Measurements from ENCODE around the gene ST7.
A peak's percentile ranks its signal among the peaks of the same experiment; 100 is the strongest.

Gene ST7

GRCh38 chr7:116953372-116953905 is at the start of gene ST7:
TSS of gene ST7 (plus strand) at chr7:116953501. CDS start at chr7:116953541, 40 bp downstream.
- peaks cover 11% of the 10 kb centered on the region for H3K4me1 ChIP-seq
- in situ Hi-C loops (cut with MboI; ENCODE audit: low sequenced_read_pairs) = no loop called here
- peak in 1 of 2 experiments; percentile 38 for DNase-seq (ENCODE audit: low spot score in 2 of 2)
- H3K4me3 ChIP-seq = peak within 1 kb of the TSS; percentile 51
- no peaks in the 10 kb centered on the region for H3K27me3 ChIP-seq (ENCODE audit: low read depth)
- H3K36me3 ChIP-seq (replicated peaks) = no peaks in the 10 kb centered on the region
- no peaks in the 10 kb centered on the region for H3K9me3 ChIP-seq

- no peak for DNase-seq (ENCODE audit: low spot score in 2 of 2)
- no peak overlapping the region for H3K4me3 ChIP-seq
- H3K4me1 ChIP-seq = peaks cover 12% of the 10 kb centered on the region
- no peaks in the 10 kb centered on the region for H3K27me3 ChIP-seq (ENCODE audit: low read depth)
- peaks cover 10% of the 10 kb centered on the region for H3K36me3 ChIP-seq (replicated peaks)
- no peaks in the 10 kb centered on the region for H3K9me3 ChIP-seq
- in situ Hi-C loops (cut with MboI; ENCODE audit: low sequenced_read_pairs) = no loop called here
These were observed 46.9 kb upstream of the ST7 start for GRCh38 chr7:116906391-116906790.

GRCh38 chr7:116910383-116910782 is 42.9 kb upstream of the ST7 start:
- no peaks in the 10 kb centered on the region for H3K27me3 ChIP-seq (ENCODE audit: low read depth)
- peaks cover 6% of the 10 kb centered on the region for H3K4me1 ChIP-seq
- in situ Hi-C loops (cut with MboI; ENCODE audit: low sequenced_read_pairs) = no loop called here
- peaks cover 4% of the 10 kb centered on the region; the same call in 1 of the 2 replicates for H3K9me3 ChIP-seq
- peaks cover 31% of the 10 kb centered on the region for H3K36me3 ChIP-seq (replicated peaks)
- no peak for DNase-seq (ENCODE audit: low spot score in 2 of 2)
- H3K4me3 ChIP-seq = no peak overlapping the region

GRCh38 chr7:116911801-116912200 is 41.5 kb upstream of the ST7 start:
- in situ Hi-C loops (cut with MboI; ENCODE audit: low sequenced_read_pairs) = no loop called here
- H3K4me1 ChIP-seq = no peaks in the 10 kb centered on the region
- DNase-seq (ENCODE audit: low spot score in 2 of 2) = no peak
- H3K27me3 ChIP-seq (ENCODE audit: low read depth) = no peaks in the 10 kb centered on the region
- H3K9me3 ChIP-seq = peaks cover 4% of the 10 kb centered on the region; the same call in 1 of the 2 replicates
- peaks cover 43% of the 10 kb centered on the region for H3K36me3 ChIP-seq (replicated peaks)
- no peak overlapping the region for H3K4me3 ChIP-seq

GRCh38 chr7:116912269-116912909 is 40.9 kb upstream of the ST7 start:
- DNase-seq (ENCODE audit: low spot score in 2 of 2) = no peak
- Histone ChIP-seq H3K4me3 (no peak overlapping the region), H3K9me3 (peaks cover 4% of the 10 kb centered on the region; the same call in 1 of the 2 replicates), H3K36me3 (replicated peaks) (peaks cover 45% of the 10 kb centered on the region), H3K4me1 (no peaks in the 10 kb centered on the region), H3K27me3 (ENCODE audit: low read depth) (no peaks in the 10 kb centered on the region)
- in situ Hi-C loops (cut with MboI; ENCODE audit: low sequenced_read_pairs) = no loop called here

GRCh38 chr7:116918704-116919103 is 34.6 kb upstream of the ST7 start:
- in situ Hi-C loops (cut with MboI; ENCODE audit: low sequenced_read_pairs) = no loop called here
- Histone ChIP-seq H3K36me3 (replicated peaks) (peaks cover 27% of the 10 kb centered on the region), H3K4me3 (no peak overlapping the region), H3K4me1 (peaks cover 7% of the 10 kb centered on the region), H3K9me3 (no peaks in the 10 kb centered on the region), H3K27me3 (ENCODE audit: low read depth) (no peaks in the 10 kb centered on the region)
- DNase-seq (ENCODE audit: low spot score in 2 of 2) = no peak

GRCh38 chr7:116920359-116920758 is 32.9 kb upstream of the ST7 start:
- Histone ChIP-seq H3K36me3 (replicated peaks) (peaks cover 24% of the 10 kb centered on the region), H3K27me3 (ENCODE audit: low read depth) (no peaks in the 10 kb centered on the region), H3K4me1 (peaks cover 7% of the 10 kb centered on the region), H3K9me3 (no peaks in the 10 kb centered on the region), H3K4me3 (no peak overlapping the region)
- in situ Hi-C loops (cut with MboI; ENCODE audit: low sequenced_read_pairs) = no loop called here
- no peak for DNase-seq (ENCODE audit: low spot score in 2 of 2)

GRCh38 chr7:116922545-116922944 is 30.8 kb upstream of the ST7 start:
- in situ Hi-C loops (cut with MboI; ENCODE audit: low sequenced_read_pairs) = no loop called here
- Histone ChIP-seq H3K4me3 (no peak overlapping the region), H3K4me1 (peaks cover 7% of the 10 kb centered on the region), H3K27me3 (ENCODE audit: low read depth) (no peaks in the 10 kb centered on the region), H3K9me3 (no peaks in the 10 kb centered on the region), H3K36me3 (replicated peaks) (peaks cover 8% of the 10 kb centered on the region)
- DNase-seq (ENCODE audit: low spot score in 2 of 2) = no peak

GRCh38 chr7:116924741-116925140 is 28.6 kb upstream of the ST7 start:
- DNase-seq (ENCODE audit: low spot score in 2 of 2) = no peak
- Histone ChIP-seq H3K36me3 (replicated peaks) (no peaks in the 10 kb centered on the region), H3K4me1 (no peaks in the 10 kb centered on the region), H3K9me3 (no peaks in the 10 kb centered on the region), H3K4me3 (no peak overlapping the region), H3K27me3 (ENCODE audit: low read depth) (no peaks in the 10 kb centered on the region; the same call in 1 of the 2 replicates)
- in situ Hi-C loops (cut with MboI; ENCODE audit: low sequenced_read_pairs) = no loop called here

GRCh38 chr7:116929021-116929420 is 24.3 kb upstream of the ST7 start:
- Histone ChIP-seq H3K27me3 (ENCODE audit: low read depth) (no peaks in the 10 kb centered on the region; the same call in 1 of the 2 replicates), H3K9me3 (no peaks in the 10 kb centered on the region), H3K4me1 (peaks cover 3% of the 10 kb centered on the region; the same call in 1 of the 2 replicates), H3K36me3 (replicated peaks) (no peaks in the 10 kb centered on the region), H3K4me3 (no peak overlapping the region)
- in situ Hi-C loops (cut with MboI; ENCODE audit: low sequenced_read_pairs) = no loop called here
- no peak for DNase-seq (ENCODE audit: low spot score in 2 of 2)

- in situ Hi-C loops (cut with MboI; ENCODE audit: low sequenced_read_pairs) = loop anchor here (10.0 kb wide), 1 partner anchor 185 kb away; no protein-coding TSS in a partner anchor
- DNase-seq (ENCODE audit: low spot score in 2 of 2) = peak; percentile 68 to 88
- no peak overlapping the region for H3K4me3 ChIP-seq
- H3K4me1 ChIP-seq = peaks cover 3% of the 10 kb centered on the region; the same call in 1 of the 2 replicates
- no peaks in the 10 kb centered on the region for H3K36me3 ChIP-seq (replicated peaks)
- no peaks in the 10 kb centered on the region for H3K9me3 ChIP-seq
- no peaks in the 10 kb centered on the region; the same call in 1 of the 2 replicates for H3K27me3 ChIP-seq (ENCODE audit: low read depth)
These were observed 23.1 kb upstream of the ST7 start for GRCh38 chr7:116929914-116930913.

- Histone ChIP-seq H3K4me3 (no peak overlapping the region), H3K4me1 (peaks cover 3% of the 10 kb centered on the region; the same call in 1 of the 2 replicates), H3K27me3 (ENCODE audit: low read depth) (peaks cover 5% of the 10 kb centered on the region), H3K9me3 (no peaks in the 10 kb centered on the region), H3K36me3 (replicated peaks) (no peaks in the 10 kb centered on the region)
- DNase-seq (ENCODE audit: low spot score in 2 of 2) = no peak
- in situ Hi-C loops (cut with MboI; ENCODE audit: low sequenced_read_pairs) = loop anchor here (10.0 kb wide), 1 partner anchor 182 kb away; no protein-coding TSS in a partner anchor
These were observed 20.7 kb upstream of the ST7 start for GRCh38 chr7:116932566-116932965.

- in situ Hi-C loops (cut with MboI; ENCODE audit: low sequenced_read_pairs) = loop anchor here (10.0 kb wide), 1 partner anchor 181 kb away; no protein-coding TSS in a partner anchor
These were observed 19.8 kb upstream of the ST7 start for GRCh38 chr7:116933465-116933864.

More at GRCh38 chr7:116933465-116933864, 19.8 kb upstream of the ST7 start:
- no peak overlapping the region for H3K4me3 ChIP-seq
- H3K27me3 ChIP-seq (ENCODE audit: low read depth) = peaks cover 5% of the 10 kb centered on the region
- no peak for DNase-seq (ENCODE audit: low spot score in 2 of 2)
- no peaks in the 10 kb centered on the region for H3K9me3 ChIP-seq
- H3K36me3 ChIP-seq (replicated peaks) = no peaks in the 10 kb centered on the region
- peaks cover 3% of the 10 kb centered on the region; the same call in 1 of the 2 replicates for H3K4me1 ChIP-seq
